ENCODE measurements around the gene SUFU.

Gene SUFU

DNA sequence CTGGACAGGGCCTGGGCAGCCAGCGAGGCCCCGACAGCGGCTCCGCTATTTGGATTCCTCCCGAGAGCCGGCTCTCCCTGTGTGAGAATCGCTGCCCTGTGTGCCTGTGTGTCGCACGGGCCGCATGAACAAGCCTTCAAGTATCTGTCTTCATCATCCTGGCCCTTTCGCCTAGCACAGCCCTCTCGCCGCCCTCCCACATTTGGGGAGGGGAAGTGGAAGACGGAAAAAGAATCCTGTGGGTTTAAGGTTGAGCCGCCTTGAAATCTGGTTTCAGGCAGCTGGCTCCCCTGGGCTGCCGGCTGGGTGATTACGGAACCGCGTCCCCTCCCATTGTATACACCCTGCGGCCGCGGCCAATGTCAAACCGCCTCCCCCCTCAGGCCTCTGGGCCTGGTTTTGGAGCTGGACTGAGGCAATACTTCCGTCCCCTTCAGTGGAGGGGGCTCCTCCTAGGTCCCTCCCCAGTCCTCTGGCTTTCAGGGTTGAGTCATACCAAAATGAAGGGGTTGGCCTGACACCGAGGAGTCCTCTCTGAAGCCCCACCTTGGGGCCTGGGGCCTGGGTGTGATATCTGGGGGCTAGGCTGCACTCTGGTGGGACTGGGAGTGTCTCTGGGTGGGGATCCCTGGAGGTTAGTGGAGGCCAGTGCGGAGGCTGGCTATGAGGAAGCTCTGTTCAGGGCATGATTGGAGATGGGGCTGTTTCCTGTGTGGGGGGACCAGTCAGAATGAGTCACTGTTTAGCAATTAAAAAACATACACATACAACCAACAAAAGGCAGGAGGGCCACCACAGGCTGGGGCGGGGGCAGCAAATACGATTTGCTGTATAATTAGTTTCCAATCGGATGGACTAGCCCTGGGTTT is 142.2 kb downstream of the SUFU start:
- peak; percentile 80 for DNase-seq (ENCODE audit: low spot score)
- TF ChIP-seq, protein P1, sequence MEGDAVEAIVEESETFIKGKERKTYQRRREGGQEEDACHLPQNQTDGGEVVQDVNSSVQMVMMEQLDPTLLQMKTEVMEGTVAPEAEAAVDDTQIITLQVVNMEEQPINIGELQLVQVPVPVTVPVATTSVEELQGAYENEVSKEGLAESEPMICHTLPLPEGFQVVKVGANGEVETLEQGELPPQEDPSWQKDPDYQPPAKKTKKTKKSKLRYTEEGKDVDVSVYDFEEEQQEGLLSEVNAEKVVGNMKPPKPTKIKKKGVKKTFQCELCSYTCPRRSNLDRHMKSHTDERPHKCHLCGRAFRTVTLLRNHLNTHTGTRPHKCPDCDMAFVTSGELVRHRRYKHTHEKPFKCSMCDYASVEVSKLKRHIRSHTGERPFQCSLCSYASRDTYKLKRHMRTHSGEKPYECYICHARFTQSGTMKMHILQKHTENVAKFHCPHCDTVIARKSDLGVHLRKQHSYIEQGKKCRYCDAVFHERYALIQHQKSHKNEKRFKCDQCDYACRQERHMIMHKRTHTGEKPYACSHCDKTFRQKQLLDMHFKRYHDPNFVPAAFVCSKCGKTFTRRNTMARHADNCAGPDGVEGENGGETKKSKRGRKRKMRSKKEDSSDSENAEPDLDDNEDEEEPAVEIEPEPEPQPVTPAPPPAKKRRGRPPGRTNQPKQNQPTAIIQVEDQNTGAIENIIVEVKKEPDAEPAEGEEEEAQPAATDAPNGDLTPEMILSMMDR (IDR thresholded peaks at IDR 0.05; ENCODE audit: extremely low read depth, missing control alignments): no peak

DNA sequence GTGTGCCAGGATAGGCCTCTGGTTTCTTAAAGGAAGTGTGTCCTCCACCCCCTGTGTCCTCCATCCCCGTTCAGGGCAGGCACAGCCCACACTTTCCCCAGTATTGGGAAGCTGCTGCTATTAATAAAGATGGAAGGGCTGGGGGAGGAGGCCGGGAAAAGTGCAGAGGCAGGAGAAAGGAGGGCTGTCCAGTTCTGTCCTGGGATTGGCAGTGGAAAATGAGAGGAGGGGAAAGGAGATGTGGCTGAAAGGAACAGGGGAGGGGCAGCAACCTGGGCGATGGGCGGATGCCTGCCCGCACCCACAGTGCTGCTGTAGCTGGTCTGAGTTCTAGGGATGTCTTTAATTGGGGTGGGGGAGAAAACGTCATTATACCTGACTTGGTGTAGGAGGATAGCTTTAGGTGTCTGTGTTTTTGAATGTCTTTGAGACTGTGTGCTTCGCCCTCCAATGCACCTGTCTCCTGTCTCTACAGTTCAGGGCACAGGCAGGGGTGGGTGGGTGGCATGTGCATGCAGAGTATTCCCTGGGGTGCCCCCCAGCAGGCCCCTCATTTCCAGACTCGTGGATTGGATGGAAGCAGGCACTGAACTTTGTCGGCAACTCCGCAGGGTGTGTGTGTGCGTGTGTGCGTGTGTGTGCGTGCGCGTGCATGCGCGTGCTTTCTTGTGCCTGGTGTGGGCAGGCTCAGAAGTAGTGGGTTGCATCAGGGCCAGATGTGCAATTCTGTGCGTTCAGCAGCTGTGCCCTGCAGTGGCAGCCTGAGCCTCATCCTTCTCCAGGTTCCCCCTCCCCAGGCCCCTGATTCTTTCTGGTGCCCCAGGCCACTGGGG is 143.1 kb downstream of the SUFU start:
- TF ChIP-seq, protein P1 (IDR thresholded peaks at IDR 0.05; ENCODE audit: extremely low read depth, missing control alignments): no peak
- no peak for DNase-seq (ENCODE audit: low spot score)

DNA sequence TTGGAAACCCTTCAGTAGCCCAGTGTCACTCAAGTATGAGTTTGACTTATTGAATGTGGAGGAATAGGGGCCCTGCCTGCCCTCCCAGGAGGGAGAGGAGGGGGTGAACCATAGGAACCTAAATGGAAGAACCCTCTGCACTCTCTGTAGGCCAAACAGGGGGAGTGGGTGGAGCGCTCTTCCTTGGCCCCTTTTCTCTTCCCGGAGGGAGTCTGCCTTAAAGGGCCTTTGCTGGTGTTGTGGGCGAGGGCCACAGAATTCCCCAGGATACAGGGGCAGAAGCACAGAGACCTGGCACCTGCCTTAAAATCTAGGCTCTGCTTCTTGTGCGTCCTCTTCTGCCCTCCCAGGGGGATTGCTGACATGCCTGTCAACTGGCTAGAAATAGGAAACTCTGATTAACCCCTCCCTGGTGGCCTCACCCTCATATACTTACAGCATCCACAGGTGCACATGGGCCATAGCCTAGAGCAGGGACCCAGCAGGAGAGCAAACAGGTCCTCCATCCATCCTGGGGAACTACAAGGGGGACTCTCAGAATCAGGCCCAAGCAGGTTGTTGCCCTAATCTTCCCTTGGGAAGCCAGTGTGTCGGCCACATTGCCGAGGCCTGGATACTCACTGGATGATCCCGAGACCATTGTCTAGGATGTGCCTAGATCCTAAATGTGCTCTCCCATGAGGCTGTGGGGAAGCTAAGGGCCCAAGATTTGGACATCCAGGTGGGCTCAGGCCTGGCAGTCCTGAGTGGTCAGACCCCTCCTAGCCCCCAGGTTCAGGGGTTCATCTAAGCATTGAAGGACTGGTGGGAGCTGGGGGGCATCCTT is 143.9 kb downstream of the SUFU start:
- TF ChIP-seq, protein P1 (IDR thresholded peaks at IDR 0.05; ENCODE audit: extremely low read depth, missing control alignments): no peak
- DNase-seq (ENCODE audit: low spot score): no peak

DNA sequence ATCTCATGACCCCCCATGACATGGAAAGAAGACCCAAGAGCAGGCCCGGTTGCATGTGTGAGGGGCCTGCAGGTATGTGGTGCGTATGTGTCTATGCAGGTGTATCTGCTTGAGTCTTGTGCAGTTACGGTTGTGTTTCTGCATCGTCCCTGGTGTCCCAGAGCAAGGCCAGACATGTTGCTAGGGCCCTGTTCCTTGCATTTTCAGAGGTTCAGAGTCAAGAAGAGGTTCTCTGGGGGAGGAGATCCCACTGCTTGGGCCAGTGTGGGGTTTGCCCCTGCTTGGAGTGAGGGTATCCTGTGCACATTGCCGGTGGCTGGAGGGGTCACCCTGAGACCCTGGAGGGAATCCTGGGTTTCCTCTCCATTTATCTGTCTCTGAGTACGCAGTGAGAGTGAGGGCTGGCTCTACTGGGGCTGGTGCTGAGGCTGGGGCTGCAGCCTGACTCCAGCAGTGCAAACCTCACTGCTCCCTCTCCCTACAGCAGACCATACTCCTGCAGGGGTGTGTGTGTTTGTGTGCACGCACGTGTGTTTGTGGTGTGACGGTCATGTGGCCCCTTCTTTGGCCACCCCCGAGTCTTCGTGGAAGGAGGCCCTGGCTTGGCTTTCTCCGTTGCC is 144.6 kb downstream of the SUFU start:
- DNase-seq (ENCODE audit: low spot score): no peak
- TF ChIP-seq, protein P1 (IDR thresholded peaks at IDR 0.05; ENCODE audit: extremely low read depth, missing control alignments): no peak

DNA sequence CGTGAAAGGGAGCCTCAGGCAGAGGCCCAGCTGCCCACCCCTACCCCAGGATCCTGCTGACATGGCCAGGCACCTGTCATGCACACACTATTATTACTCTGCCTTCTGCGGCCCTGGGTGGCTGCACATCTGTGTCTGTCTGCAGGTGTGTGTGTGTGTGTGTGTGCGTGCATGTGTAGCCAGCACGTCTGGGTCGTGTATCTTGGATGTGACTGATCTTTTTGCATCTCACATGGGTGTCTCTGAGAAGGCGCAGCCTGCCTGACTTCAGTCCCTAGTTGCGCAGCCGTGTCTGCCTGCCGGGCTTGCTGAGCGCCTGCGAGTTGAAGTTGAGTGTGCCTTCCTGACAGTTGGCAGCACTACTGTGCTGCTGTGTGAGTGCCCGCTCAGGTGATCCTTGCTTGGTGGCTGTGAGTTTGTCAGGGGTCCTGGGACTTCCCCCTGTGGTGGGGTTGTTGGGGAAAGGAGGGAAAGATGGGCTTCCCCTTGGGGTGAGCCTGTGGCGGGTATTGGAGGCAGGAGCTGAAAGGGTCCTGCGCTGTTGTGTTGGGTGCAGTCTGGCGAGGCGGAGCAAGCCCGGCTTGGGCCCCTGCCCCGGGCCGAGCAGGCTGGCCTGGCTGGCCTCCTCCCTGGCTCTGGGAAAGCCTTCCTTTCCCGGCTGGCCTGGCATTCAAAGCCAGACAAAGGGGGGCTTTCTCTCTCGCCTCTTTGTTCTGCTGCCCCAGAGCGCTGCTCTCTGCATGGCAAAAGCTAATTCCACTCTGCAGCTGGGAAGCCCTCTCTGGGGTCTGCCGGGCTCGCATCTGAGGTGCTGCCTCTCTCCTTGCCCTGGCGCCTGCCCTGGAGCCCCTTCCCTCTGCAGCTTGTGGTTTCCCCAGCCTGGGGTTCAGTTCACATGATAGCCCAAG is 145.4 kb downstream of the SUFU start:
- TF ChIP-seq, protein P1 (IDR thresholded peaks at IDR 0.05; ENCODE audit: extremely low read depth, missing control alignments): no peak
- DNase-seq (ENCODE audit: low spot score): no peak
